T1000 (cell line): Measurements from ENCODE around the gene IL16.
"Not testable (repeated sequence)": the region's sequence is repeated elsewhere in the genome, so short reads cannot be mapped to it uniquely, and the experiment has no call there.

Experiments used
- DNase-seq: peaks from one replicate; lab custom pipeline; 2025; ENCODE audit warnings: mixed read lengths; lab: John Stamatoyannopoulos, UW

IL16 gene

DNA sequence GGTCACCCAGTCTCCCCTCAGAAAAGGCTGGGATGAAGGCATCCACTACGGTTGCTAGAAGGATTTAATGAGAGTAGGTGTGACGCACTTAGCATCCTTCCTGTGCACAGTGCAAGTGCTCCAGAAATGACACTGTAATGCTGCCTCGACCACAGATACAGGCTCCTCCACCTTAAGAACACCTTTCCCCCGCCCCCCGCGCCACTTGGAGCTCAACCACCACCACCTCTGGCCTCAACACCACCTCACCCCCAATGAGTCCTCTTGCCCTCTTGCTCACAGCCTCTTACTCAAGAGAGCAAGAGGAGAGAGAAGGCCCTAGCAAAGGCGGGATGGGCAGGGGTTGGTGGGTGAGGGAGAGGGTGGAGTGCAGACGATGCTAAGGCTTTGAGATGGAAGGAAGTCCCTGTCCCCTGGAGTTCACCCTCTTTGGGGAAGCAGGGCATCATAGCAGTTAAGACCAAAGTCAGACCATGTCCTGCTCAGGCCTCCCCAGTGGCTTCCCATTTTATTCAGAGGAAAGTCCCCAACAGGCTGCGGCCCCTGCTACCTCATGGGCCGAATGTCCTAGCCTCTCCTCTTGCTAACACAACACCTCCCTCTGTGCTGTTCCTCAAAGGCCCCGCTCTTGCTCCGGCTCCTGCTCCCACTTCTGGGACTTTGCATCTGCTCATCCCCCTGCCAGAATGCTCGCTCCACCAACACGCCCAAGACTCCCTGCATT is 118.9 kb downstream of the IL16 start:
- DNase-seq: no peak

GRCh38 chr15:81316267-81316666 is 119.6 kb downstream of the IL16 start:
- no peak for DNase-seq

DNA sequence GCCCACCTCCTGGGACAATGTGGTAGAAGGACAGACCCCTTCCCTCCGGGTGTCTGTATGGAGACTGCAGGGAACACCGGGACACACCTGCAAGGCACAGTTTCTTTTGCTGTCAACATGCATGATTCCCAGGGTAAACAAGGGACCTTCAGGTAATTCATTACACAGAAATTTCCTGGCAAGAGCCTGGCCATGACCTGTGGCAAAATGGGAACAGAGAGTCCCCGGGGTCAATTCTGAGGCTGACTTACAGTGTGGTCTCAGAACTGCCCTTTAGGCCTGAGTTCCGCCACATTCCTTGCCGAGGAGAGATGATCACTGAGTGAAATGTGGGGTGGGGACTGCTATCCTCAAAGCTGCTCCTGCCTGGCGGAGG is 121.0 kb downstream of the IL16 start:
- no peak for DNase-seq

DNA sequence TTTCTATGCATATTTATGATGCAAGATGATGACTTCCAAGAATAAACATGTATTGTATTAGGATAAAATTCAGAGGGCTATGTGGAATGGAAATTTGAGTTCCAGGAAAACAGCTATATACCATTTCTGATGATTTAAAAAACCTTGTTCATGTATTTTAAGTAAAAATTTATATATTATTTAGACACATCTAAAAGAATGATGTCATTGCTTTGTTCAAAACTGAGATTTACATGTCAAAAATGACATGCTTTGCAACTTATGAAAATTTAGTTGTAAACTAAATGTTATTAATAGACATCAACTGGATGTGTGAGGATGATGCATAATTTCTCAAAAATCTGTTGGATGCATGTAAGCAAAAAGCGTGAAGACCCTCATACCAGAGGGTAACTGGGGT is 125.0 kb downstream of the IL16 start:
- DNase-seq: no peak

GRCh38 chr15:81322676-81323253 is 126.1 kb downstream of the IL16 start:
- no peak for DNase-seq

DNA sequence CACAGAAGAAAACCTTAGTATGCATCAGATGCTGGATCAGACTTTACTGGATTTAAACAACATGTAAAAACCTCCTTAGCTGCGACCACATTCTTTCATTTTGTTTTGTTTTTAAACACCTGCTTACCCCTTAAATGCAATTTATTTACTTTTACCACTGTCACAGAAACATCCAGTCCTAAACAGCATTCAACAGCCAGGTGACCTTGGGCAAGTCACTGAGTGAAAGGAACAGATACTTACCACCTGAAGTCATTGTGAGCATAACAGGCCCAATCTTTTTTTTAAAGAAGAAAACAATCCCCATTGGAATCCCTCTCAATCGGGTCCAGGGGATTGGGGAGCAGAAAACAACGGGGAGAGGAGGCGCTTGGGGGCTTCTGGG is 126.9 kb downstream of the IL16 start:
- no peak for DNase-seq

DNA sequence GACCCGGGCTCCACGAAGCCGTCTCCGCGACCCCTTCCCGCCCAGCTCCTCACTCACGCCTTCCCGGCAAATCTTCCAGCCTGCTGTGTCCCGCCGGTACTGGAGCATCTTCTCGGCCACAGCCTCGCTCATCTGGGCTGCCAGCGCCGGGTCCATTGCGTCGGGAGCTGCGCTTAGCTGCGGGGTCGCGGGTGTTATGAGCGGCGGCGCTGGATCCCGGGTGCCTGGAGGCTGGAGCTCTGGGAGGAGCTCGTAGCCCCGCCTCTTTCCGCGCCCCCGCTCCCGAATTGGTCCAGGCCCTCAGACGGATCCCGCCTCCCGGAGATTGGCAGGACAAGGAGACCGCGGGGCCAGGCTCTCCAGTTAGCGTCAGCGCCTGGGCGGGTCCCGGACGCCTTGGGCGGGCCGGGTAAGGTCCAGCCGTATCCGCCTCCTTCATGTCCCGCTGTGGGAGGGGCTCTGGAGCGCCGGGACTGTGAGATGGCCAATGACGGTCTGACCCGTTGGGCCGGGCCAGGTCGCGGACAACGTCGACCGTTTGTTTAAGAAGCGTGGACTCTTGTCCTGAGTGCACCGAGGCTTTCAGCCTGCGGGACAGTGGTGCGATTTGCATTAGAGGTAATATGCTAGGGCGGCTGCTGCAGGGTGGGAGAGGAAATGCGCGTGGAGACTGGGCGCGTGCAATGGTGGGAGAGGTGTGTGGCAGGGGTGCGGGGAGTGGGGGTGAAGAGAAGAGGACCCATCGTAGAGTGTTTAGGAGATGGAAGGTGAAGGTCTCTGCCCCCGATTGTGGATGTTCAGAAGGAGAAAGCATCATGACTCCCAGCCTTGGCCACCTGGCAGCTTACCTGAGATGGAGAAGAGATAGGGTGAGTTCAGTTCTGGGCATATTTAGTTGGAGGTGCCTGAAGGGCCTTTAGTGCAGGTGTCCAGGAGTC is 127.5 kb downstream of the IL16 start, which contains the start of gene STARD5:
Gene STARD5 (minus strand): TSS at position 198 of the 938 bp plus-strand sequence. CDS start 42 bp downstream, at position 156.
- peak; percentile 93 for DNase-seq

- no peak for DNase-seq
Observed at GRCh38 chr15:81326466-81327212, 130.0 kb downstream of the IL16 start.

DNA sequence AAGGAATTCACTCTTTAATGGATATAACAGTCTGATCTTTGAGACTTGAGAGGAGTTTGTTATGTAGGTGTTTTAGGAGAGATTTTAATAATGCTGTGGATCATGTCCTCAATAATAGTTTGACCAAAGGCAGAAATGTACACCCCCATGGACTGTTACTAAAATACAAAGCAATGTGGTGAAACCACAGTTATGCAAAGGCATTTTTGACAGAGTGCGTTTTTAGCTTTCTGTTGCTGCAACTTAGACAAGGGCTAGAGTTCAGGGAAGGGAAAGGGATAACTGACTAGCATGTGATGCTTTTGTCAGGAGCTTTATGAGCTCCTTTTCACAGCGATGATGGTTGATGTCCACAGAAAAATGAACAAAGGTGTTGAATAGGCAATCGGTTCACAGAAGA is 130.8 kb downstream of the IL16 start:
- DNase-seq: no peak

DNA sequence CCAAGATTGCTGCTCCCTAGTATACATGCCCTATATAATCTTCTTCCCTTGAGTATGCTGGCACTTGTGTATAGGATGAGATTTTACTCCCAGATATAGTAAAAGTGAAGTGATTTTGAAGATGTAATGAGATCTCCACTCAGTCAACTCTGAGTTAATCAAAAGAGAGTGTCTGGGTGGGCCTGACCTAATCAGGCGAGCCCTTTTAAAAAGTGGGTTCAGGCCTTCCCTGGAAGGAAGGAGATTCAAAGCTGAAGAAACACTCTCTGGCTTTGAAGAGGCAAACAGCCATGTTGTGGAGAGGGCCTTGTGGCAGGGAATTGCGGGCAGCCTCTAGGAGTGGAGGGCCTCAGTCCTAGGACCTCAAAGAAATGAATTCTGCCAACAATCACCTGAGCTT is 132.8 kb downstream of the IL16 start:
- DNase-seq: no peak

DNA sequence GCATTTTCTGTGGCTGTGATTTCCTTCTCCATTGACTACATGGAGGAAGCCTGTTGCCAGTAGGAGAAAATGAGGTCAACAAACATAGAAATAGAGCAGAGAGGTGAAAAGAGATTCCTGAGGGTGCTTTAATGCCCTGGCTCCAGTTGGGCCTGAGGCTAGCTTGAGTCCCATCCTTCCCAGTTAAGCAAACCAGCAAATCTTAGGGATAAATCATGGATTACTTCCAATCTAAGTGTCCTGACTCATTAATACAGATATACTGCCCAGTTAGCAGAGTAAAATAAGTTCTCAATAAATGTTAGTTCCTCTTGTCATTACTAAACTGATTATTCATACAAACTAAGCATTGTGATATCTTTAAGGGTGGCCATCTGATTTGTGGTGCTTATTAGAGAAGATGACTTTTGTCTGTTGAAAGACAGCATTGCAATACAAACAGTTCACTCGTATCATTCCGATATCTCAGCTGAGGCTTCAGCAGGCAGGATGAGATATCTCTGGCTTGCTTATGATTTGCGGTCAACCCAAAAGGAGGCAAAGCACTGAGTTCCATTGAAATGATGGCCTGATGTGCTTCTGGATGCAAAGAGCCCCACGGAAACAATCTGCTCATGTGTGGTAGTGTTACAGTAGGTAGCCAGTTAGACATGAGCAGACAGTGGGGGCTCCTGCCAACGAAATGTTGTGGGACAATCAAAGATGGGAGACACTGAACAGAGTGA is 133.8 kb downstream of the IL16 start:
- DNase-seq: no peak

GRCh38 chr15:81331141-81331540 is 134.5 kb downstream of the IL16 start:
- DNase-seq: not testable (repeated sequence)

GRCh38 chr15:81331600-81331999 is 134.9 kb downstream of the IL16 start:
- no peak for DNase-seq

- no peak for DNase-seq
Observed at GRCh38 chr15:81332326-81332725, 135.6 kb downstream of the IL16 start.

- DNase-seq: no peak
Observed at GRCh38 chr15:81333363-81333762, 136.7 kb downstream of the IL16 start.

DNA sequence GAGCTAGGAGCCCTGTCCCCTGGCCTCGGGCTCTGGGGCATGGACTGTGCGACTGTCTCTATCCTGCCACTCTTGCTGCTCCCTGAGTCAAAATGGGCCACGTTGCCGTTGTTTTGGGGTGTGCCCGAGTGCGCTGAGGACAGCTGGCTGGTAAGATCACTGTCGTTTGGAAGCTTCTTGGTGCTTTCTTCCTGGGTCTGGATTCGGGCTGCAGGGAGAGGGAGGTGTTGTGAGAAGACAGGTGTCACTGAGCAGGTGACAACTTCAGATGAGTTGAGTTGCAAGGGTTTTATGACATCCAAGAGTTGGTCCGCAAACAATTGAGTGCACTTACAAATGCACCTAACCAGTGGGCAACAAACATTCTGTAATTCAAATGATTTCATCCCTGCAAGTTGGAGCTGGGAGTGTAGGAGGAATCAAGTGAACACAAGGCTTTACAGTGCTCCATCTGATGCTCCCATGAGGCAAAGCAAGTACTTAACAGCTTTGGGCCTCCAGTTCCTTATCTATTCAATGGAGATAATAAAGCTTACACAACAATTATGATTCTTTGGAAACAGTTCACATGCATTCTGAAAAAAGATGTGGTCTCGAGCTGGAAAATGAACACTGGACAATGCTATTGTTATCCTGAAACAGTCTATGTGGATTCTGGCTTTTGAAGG is 138.2 kb downstream of the IL16 start:
- DNase-seq: no peak

DNA sequence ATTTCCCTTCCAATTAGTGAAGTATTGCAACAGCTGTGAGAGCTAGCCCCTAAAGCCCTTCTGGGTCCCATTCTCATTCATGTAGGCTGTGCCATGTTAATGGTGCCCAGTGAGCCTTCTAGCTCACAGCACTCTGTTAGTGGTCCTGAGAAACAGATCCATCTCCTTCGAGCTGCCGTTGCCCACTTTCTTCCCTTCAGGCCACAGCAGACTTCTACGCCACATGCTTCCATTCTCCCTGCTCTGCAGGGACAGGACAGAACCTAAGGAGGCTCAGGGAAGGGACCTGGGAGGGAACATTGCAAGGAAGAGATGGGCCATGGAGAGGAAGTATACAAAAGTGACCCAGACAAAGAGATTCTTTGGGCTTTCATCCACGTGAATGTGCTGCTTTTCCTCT is 139.0 kb downstream of the IL16 start:
- no peak for DNase-seq

GRCh38 chr15:81336568-81336967 is 139.9 kb downstream of the IL16 start:
- no peak for DNase-seq

DNA sequence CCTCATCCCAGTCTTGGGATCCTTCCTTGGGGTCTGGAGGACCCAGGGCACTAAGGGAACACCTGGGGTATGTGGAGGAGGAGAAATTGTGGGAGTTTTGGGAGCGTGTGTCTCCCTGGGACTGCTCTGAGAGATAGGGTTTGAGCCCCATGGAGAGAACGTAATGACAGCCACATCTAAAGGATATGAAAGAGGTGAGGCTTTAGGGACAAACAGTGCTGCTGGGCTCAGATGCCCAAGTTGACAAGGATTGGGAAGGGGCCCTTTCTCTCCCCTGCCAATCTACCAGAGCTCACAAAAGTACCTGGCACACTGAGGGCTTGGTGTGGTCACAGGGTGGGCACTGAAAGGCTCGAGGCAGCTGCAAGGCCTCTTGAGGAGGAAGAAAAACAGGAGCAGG is 140.6 kb downstream of the IL16 start:
- DNase-seq: no peak

DNA sequence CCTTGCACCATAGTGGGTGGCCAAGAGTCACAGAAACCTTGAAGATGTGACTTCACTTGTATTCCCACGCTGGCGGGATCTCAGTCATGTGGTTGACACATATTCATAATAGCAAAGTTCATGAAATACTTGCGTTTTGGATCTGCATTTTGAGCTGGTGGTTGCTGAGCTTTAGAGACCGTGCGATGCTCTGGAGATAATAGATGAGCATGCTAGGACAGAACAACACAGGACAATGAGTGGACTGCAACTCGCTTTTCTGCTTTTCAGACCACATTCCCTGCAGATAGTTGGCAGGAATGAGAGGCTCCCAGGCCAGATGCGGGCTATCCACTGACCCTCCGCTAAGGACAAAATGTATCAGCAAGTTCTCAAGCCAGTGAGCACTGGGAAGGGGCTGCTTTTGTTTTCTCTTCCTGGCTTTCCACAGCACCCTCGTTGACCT is 141.1 kb downstream of the IL16 start:
- no peak for DNase-seq
